ENCODE data around the gene MPPED2. TPM values are rescaled to one million over a fixed set of nuclear protein-coding genes. Genes with fewer than 3 reads are reported as not detected.

Gene MPPED2
- polyA plus RNA-seq, 3 donors: 0.29 to 0.59 (median 0.52) TPM

DNA sequence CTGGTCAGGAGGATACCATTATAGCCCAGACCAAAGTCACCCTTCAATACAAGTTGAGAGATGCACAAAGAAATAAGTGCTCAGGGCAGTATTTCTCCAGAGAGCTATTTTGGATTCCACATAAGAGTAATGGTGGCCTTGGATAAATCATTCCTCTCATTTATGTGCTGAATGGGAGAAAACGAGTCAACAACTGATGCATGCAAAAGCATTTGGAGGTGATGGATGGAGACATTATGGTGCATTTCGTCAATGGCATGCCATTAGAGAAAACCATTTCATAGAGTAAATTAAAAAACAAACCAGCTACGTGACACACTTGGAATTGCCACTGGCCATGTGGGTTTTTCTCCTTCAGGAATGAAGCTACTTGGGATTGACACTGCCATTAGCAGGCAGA lies 182.0 kb downstream of the MPPED2 start:
- Mint-ChIP-seq H3K4me1 (no peaks in the 10 kb centered on the region), H3K36me3 (no peaks in the 10 kb centered on the region), H3K4me3 (no peak overlapping the region), H3K27me3 (ENCODE audit: low read depth in 3 of 3) (peaks cover 0 to 2% (median 2%) of the 10 kb centered on the region in 3 donors), H3K9me3 (peaks cover 0 to 5% (median 4%) of the 10 kb centered on the region in 7 donors), H3K27ac (no peak overlapping the region)
- TF ChIP-seq, protein P1, sequence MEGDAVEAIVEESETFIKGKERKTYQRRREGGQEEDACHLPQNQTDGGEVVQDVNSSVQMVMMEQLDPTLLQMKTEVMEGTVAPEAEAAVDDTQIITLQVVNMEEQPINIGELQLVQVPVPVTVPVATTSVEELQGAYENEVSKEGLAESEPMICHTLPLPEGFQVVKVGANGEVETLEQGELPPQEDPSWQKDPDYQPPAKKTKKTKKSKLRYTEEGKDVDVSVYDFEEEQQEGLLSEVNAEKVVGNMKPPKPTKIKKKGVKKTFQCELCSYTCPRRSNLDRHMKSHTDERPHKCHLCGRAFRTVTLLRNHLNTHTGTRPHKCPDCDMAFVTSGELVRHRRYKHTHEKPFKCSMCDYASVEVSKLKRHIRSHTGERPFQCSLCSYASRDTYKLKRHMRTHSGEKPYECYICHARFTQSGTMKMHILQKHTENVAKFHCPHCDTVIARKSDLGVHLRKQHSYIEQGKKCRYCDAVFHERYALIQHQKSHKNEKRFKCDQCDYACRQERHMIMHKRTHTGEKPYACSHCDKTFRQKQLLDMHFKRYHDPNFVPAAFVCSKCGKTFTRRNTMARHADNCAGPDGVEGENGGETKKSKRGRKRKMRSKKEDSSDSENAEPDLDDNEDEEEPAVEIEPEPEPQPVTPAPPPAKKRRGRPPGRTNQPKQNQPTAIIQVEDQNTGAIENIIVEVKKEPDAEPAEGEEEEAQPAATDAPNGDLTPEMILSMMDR (IDR thresholded peaks at IDR 0.05): no peak
- no peak overlapping the region for H3K27ac ChIP-seq (ENCODE audit: low read depth in 1 of 2, low read length in 2 of 2)
- no peaks in the 10 kb centered on the region for H4K20me1 ChIP-seq (ENCODE audit: insufficient read depth, low read length)
- no peaks in the 10 kb centered on the region for H3K27me3 ChIP-seq (ENCODE audit: control insufficient read depth in 2 of 2, insufficient read depth in 2 of 2, low read length in 2 of 2)
- intact Hi-C loops (cut with micrococcal nuclease): no loop called here
- H3K4me3 ChIP-seq (replicated peaks in 1 of 3; ENCODE audit: low read depth in 2 of 3, low read length in 3 of 3): no peak overlapping the region
- no CpG with 5 or more reads among the region's 3 CpGs for WGBS (ENCODE audit: insufficient coverage)
- H3K36me3 ChIP-seq (replicated peaks in 1 of 2; ENCODE audit: control insufficient read depth in 1 of 2, insufficient read depth in 2 of 2, low read length in 2 of 2): no peaks in the 10 kb centered on the region
- H3K79me2 ChIP-seq (ENCODE audit: insufficient read depth, low read length): no peaks in the 10 kb centered on the region
- no peak overlapping the region for H3K4me2 ChIP-seq (replicated peaks; ENCODE audit: extremely low read depth, low read length, poor library complexity, severe bottlenecking)
- DNase-seq: no peak
- H3K9me3 ChIP-seq (replicated peaks in 1 of 2; ENCODE audit: control insufficient read depth in 1 of 2, insufficient read depth in 1 of 2, low read length in 2 of 2): no peaks in the 10 kb centered on the region
- no peak overlapping the region for H2AFZ ChIP-seq (ENCODE audit: insufficient read depth, low read depth, low read length, poor library complexity, severe bottlenecking)
- no peaks in the 10 kb centered on the region for H3K4me1 ChIP-seq (ENCODE audit: control insufficient read depth in 1 of 2, insufficient read depth in 2 of 2, low read length in 2 of 2)
- no peak overlapping the region for H3K9ac ChIP-seq (ENCODE audit: insufficient read depth, low read length, poor library complexity, severe bottlenecking)

DNA sequence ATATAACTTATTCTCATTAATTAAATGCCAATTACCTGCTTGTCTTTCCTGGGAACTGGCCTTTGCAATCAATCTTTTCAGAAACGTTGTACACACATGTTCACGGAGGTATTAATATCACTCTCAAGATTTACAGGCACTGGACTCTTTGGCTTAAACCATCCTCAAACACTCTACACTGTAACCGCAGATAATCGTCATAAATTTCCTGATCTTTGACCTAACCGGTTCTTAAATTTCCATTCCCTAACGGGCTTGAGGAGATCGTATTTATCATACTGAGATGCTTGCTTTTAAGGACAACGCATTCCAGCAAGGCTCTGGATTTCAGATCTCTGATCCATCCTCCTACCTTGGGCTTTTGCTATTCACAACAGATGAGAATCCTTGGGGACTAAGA lies 190.4 kb downstream of the MPPED2 start:
- no peaks in the 10 kb centered on the region for H3K36me3 ChIP-seq (replicated peaks in 1 of 2; ENCODE audit: control insufficient read depth in 1 of 2, insufficient read depth in 2 of 2, low read length in 2 of 2)
- H3K27me3 ChIP-seq (ENCODE audit: control insufficient read depth in 2 of 2, insufficient read depth in 2 of 2, low read length in 2 of 2): no peaks in the 10 kb centered on the region
- WGBS (ENCODE audit: insufficient coverage): 96% methylated on average over 7 of the region's 8 CpGs
- Mint-ChIP-seq H3K4me1 (no peaks in the 10 kb centered on the region), H3K4me3 (no peak overlapping the region), H3K9me3 (peaks cover 0 to 3% (median 0%) of the 10 kb centered on the region in 7 donors), H3K27me3 (ENCODE audit: low read depth in 3 of 3) (peaks cover 0 to 4% (median 0%) of the 10 kb centered on the region in 3 donors), H3K36me3 (no peaks in the 10 kb centered on the region), H3K27ac (no peak overlapping the region)
- H4K20me1 ChIP-seq (ENCODE audit: insufficient read depth, low read length): no peaks in the 10 kb centered on the region
- TF ChIP-seq, protein P1 (IDR thresholded peaks at IDR 0.05): no peak
- no peak overlapping the region for H3K4me3 ChIP-seq (replicated peaks in 1 of 3; ENCODE audit: low read depth in 2 of 3, low read length in 3 of 3)
- H3K79me2 ChIP-seq (ENCODE audit: insufficient read depth, low read length): no peaks in the 10 kb centered on the region
- H3K4me2 ChIP-seq (replicated peaks; ENCODE audit: extremely low read depth, low read length, poor library complexity, severe bottlenecking): no peak overlapping the region
- H2AFZ ChIP-seq (ENCODE audit: insufficient read depth, low read depth, low read length, poor library complexity, severe bottlenecking): no peak overlapping the region
- H3K9ac ChIP-seq (ENCODE audit: insufficient read depth, low read length, poor library complexity, severe bottlenecking): no peak overlapping the region
- intact Hi-C loops (cut with micrococcal nuclease): no loop called here
- no peaks in the 10 kb centered on the region for H3K4me1 ChIP-seq (ENCODE audit: control insufficient read depth in 1 of 2, insufficient read depth in 2 of 2, low read length in 2 of 2)
- no peak for DNase-seq
- no peaks in the 10 kb centered on the region for H3K9me3 ChIP-seq (replicated peaks in 1 of 2; ENCODE audit: control insufficient read depth in 1 of 2, insufficient read depth in 1 of 2, low read length in 2 of 2)
- no peak overlapping the region for H3K27ac ChIP-seq (ENCODE audit: low read depth in 1 of 2, low read length in 2 of 2)

All from CD14-positive monocyte (primary cell).